ENCODE measurements around the gene THY1.

Gene THY1

GRCh38 chr11:119382101-119382500 lies 40.9 kb downstream of the THY1 start:
- TF ChIP-seq MAX (IDR thresholded peaks at IDR 0.05) (no peak), TCF12 (IDR thresholded peaks at IDR 0.05; ENCODE audit: low read depth) (no peak), ZBTB7A (IDR thresholded peaks at IDR 0.05; ENCODE audit: low read depth) (no peak), FOXM1 (IDR thresholded peaks at IDR 0.05; ENCODE audit: borderline replicate concordance, low read depth) (no peak), REST (IDR thresholded peaks at IDR 0.05; ENCODE audit: low read depth) (no peak), TAF1 (IDR thresholded peaks at IDR 0.05; ENCODE audit: low read depth) (no peak), CEBPB (IDR thresholded peaks at IDR 0.05) (no peak), CREB1 (IDR thresholded peaks at IDR 0.05; ENCODE audit: low read depth) (no peak), NFIC (IDR thresholded peaks at IDR 0.05) (no peak), EGR1 (IDR thresholded peaks at IDR 0.05) (no peak), USF1 (IDR thresholded peaks at IDR 0.05) (no peak)

GRCh38 chr11:119381181-119381988 lies 41.6 kb downstream of the THY1 start, which contains the start of gene USP2:
Gene USP2, minus strand, starts transcription at chr11:119381690. Its CDS starts 8,210 bp downstream, at chr11:119373480.
- TF ChIP-seq NFIC (IDR thresholded peaks at IDR 0.05) (no peak), EP300 (IDR thresholded peaks at IDR 0.05; ENCODE audit: borderline replicate concordance) (peak; percentile 54; the same call in 1 of the 2 replicates), EGR1 (IDR thresholded peaks at IDR 0.05) (no peak), RAD21 (IDR thresholded peaks at IDR 0.05; ENCODE audit: low read depth) (peak; percentile 58; the same call in 1 of the 2 replicates), USF1 (IDR thresholded peaks at IDR 0.05) (peak; percentile 89), TEAD4 (IDR thresholded peaks at IDR 0.05) (peak; percentile 70), CREB1 (IDR thresholded peaks at IDR 0.05; ENCODE audit: low read depth) (peak; percentile 88), YY1 (IDR thresholded peaks at IDR 0.05; ENCODE audit: low read depth) (no peak), TAF1 (IDR thresholded peaks at IDR 0.05; ENCODE audit: low read depth) (no peak; the same call in 1 of the 2 replicates), ZBTB7A (IDR thresholded peaks at IDR 0.05; ENCODE audit: low read depth) (no peak), MAX (IDR thresholded peaks at IDR 0.05) (peak; percentile 100), FOXM1 (IDR thresholded peaks at IDR 0.05; ENCODE audit: borderline replicate concordance, low read depth) (0 out of 2 replicates have a peak, but pooled peaks have one; percentile 44), REST (IDR thresholded peaks at IDR 0.05; ENCODE audit: low read depth) (no peak), TCF12 (IDR thresholded peaks at IDR 0.05; ENCODE audit: low read depth) (peak; percentile 30; the same call in 1 of the 2 replicates), CEBPB (IDR thresholded peaks at IDR 0.05) (peak; percentile 58; the same call in 1 of the 2 replicates)

- TF ChIP-seq TAF1 (IDR thresholded peaks at IDR 0.05; ENCODE audit: low read depth) (no peak), YY1 (IDR thresholded peaks at IDR 0.05; ENCODE audit: low read depth) (no peak), EP300 (IDR thresholded peaks at IDR 0.05; ENCODE audit: borderline replicate concordance) (no peak), FOXM1 (IDR thresholded peaks at IDR 0.05; ENCODE audit: borderline replicate concordance, low read depth) (no peak), EGR1 (IDR thresholded peaks at IDR 0.05) (no peak), CEBPB (IDR thresholded peaks at IDR 0.05) (no peak), REST (IDR thresholded peaks at IDR 0.05; ENCODE audit: low read depth) (no peak), CREB1 (IDR thresholded peaks at IDR 0.05; ENCODE audit: low read depth) (no peak), USF1 (IDR thresholded peaks at IDR 0.05) (no peak), TEAD4 (IDR thresholded peaks at IDR 0.05) (no peak), NFIC (IDR thresholded peaks at IDR 0.05) (no peak), RAD21 (IDR thresholded peaks at IDR 0.05; ENCODE audit: low read depth) (no peak), TCF12 (IDR thresholded peaks at IDR 0.05; ENCODE audit: low read depth) (no peak; the same call in 1 of the 2 replicates), ZBTB7A (IDR thresholded peaks at IDR 0.05; ENCODE audit: low read depth) (no peak)
Observed at GRCh38 chr11:119380827-119381180, 42.2 kb downstream of the THY1 start.
